ENCODE data around the gene SOCS4. TPM values are rescaled to one million over a fixed set of nuclear protein-coding genes. Genes with fewer than 3 reads are reported as not detected.
"Not testable (repeated sequence)": the region's sequence is repeated elsewhere in the genome, so short reads cannot be mapped to it uniquely, and the experiment has no call there.

SOCS4 gene
- total RNA-seq, 3 donors from 2014 or later: 16.6 to 41.6 (median 23.5) TPM

DNA sequence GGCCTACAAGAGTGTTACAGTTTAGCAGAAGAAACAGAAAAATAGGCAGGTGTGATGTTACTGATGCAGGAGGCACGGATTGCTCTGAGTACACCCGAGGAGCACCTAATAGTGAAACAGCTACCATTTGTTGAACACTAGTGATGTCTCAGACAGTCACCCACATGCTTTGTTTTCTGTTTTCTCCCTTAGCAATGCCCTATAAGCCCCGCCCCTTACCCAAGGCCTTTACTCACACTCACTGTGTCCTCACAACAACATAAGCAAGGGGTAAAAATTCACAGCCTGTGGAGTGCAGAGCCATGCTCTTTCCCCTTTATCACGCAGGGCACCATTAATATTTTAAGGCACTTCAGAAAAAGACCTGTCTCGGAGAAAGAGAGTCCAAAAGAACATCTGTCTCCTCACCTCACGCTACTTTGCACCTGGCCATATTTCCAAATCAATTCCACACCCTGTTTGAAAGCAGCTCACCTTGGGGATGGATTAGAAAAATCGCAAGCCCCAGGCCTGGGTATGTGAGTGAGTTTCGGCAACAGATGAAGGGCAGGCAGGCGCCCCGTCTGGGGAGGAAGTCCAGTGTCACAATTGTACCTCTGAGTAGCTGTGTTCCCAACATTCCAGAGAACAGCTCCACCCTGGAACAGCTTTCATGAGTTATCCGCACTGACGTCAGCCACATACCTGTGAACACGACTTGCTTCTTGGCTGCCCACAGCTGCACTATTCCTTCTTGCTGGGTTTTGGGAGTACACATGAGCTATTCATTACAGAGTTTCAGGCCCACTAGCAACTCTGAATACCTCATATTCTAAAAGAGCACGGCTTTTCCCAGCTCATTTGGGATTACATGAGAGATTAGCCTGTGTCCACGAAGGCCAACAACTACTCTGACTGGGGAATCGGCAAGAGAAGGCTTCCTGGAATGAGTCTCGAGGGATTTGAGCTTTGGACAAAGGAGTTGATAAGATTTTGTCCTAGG is 50.4 kb downstream of the SOCS4 start:
- no peak overlapping the region for H3K4me3 ChIP-seq
- DNase-seq (peak in 2 of 3 donors; percentile 63 to 82), ATAC-seq (peak; percentile 93)
- no peak for TF ChIP-seq CTCF (IDR thresholded peaks at IDR 0.05)
- H3K4me1 ChIP-seq (ENCODE audit: low read depth): no peaks in the 10 kb centered on the region
- no peaks in the 10 kb centered on the region for H3K36me3 ChIP-seq (ENCODE audit: low read depth)
- intact Hi-C loops (cut with DNase I, micrococcal nuclease): no loop called here
- H3K9me3 ChIP-seq: no peaks in the 10 kb centered on the region

- DNase-seq: not testable (repeated sequence)
- intact Hi-C loops (cut with DNase I, micrococcal nuclease): loop anchor here in 1 of 2 donors (5.0 kb wide), 1 partner anchor 77 kb away; no protein-coding TSS in a partner anchor
Measured at GRCh38 chr14:55079961-55080360, 52.9 kb downstream of the SOCS4 start.

DNA sequence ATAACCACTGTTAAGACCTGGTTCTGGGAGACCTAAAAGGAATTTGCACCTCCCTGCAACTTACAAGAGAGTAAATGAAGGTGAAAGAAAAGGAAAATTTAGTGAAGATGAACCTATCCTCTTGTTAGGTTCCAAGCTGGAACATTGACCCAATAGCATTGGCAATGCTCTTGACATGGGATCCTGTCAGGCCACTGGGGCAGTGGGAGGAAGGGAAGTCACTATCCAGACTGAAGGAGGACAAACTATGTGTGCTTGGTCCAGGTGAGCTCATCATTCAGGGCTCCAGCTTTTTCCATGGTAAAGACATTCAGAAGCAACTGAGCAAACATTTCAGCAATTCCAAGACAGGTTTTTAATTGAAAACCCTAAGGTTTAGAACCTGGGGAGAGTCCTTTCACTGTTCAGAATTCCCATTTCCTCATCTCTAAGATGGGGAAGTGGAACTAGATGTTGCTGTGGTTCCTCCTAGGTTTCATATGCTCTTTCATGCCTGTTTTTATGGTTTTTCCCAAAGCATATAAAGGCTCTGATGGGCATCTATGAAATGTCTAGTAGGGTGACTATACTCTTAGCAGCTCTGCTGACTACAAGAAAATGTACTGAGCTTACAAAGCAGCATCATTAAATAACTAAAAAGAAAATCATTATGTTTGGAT is 57.5 kb downstream of the SOCS4 start:
- ATAC-seq: no peak
- intact Hi-C loops (cut with DNase I, micrococcal nuclease): loop anchor here in 1 of 2 donors (5.0 kb wide), 1 partner anchor 73 kb away; no protein-coding TSS in a partner anchor
- Histone ChIP-seq H3K4me3 (no peak overlapping the region), H3K9me3 (no peaks in the 10 kb centered on the region), H3K36me3 (ENCODE audit: low read depth) (no peaks in the 10 kb centered on the region), H3K4me1 (ENCODE audit: low read depth) (no peaks in the 10 kb centered on the region)
- no peak for DNase-seq
- TF ChIP-seq CTCF (IDR thresholded peaks at IDR 0.05): no peak

More at GRCh38 chr14:55079961-55080360, 52.9 kb downstream of the SOCS4 start:
- H3K9me3 ChIP-seq; ATAC-seq; H3K4me3 ChIP-seq; H3K36me3 ChIP-seq (ENCODE audit: low read depth); H3K4me1 ChIP-seq (ENCODE audit: low read depth): not testable (repeated sequence)

DNA sequence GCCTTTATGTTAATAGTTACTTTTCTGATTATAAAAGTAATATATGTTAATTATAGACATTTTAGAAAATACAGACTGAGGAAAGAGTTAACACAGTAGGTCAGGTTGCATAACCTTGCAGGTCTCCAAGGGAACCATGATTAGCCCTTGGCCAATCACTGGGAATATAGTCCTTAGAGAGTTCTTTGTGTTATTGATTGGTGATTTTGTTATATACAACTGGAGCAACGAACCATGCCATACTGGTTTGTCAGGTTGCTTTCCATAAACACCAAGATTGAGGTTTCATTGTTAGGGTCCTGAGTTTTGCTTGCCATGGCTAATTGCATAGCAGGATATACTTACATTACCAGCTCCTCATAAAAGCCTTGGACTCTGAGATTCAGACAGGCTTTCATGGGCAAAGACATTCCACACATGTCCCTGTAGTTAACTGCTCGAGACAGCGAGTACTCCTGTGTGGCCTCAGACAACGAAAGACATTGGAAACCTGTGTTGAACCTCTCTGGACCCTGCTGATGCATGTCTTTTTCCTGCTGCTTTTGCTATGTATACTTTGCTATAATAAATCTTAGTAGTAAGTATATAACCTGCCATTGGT is 58.1 kb downstream of the SOCS4 start:
- Histone ChIP-seq H3K4me1 (ENCODE audit: low read depth) (no peaks in the 10 kb centered on the region), H3K36me3 (ENCODE audit: low read depth) (no peaks in the 10 kb centered on the region), H3K9me3 (no peaks in the 10 kb centered on the region), H3K4me3 (no peak overlapping the region)
- ATAC-seq: peak; percentile 18
- DNase-seq: no peak
- TF ChIP-seq CTCF (IDR thresholded peaks at IDR 0.05): no peak
- intact Hi-C loops (cut with DNase I, micrococcal nuclease): no loop called here

DNA sequence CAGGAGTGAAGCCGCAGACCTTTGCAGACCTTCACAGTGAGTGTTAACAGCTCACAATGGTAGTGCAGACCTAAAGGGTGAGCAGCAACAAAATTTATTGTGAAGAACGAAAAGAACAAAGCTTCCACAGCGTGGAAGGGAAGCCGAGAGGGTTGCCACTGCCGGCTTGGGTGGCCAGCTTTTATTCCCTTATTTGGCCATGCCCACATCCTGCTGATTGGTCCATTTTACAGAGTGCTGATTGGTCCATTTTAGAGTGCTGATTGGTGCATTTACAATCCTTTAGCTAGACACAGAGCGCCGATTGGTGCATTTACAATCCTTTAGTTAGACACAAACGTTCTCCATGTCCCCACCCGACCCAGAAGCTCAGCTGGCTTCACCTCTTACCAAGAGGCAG is 59.9 kb downstream of the SOCS4 start:
- peaks cover 15% of the 10 kb centered on the region for H3K4me1 ChIP-seq (ENCODE audit: low read depth)
- no peak for TF ChIP-seq CTCF (IDR thresholded peaks at IDR 0.05)
- H3K4me3 ChIP-seq: no peak overlapping the region
- intact Hi-C loops (cut with DNase I, micrococcal nuclease): no loop called here
- ATAC-seq: no peak
- H3K36me3 ChIP-seq (ENCODE audit: low read depth): no peaks in the 10 kb centered on the region
- no peak for DNase-seq
- H3K9me3 ChIP-seq: no peaks in the 10 kb centered on the region
